SK-N-MC (cell line): ENCODE measurements around the gene ZNF74.

Experiments
- DNase-seq: peaks from one replicate; pipeline ENCODE4 v3.0.0-alpha.2; 2011; ENCODE audit warnings: low read depth, low spot score
- H3K27ac ChIP-seq: fragments of 200-600 bp; sonication (generic); 2 replicates; pipeline ENCODE4 v1.5.1; 2016; ENCODE audit warnings: mixed run types
- H3K36me3 ChIP-seq: fragments of 200-600 bp; sonication (generic); 2 replicates; pipeline ENCODE4 v1.6.1; 2017; ENCODE audit warnings: antibody characterized with exemption, low read length, mixed read lengths; ENCODE audit not compliant: insufficient read depth
- H3K4me3 ChIP-seq: fragments of 200-600 bp; sonication (generic); 2 replicates; pipeline ENCODE4 v1.5.1; 2016
- H3K9ac ChIP-seq: fragments of 200-600 bp; sonication (generic); 2 replicates; pipeline ENCODE4 v1.8.0; 2017; ENCODE audit warnings: mixed run types, mixed read lengths; ENCODE audit not compliant: insufficient read length
- H3K9me3 ChIP-seq: fragments of 200-600 bp; sonication (generic); 2 replicates; pipeline ENCODE4 v1.6.1; 2017; ENCODE audit warnings: low read depth, mild to moderate bottlenecking, antibody characterized with exemption, low read length, moderate library complexity, mixed read lengths
- EZH2 ChIP-seq: fragments of 200-600 bp; sonication (generic); IDR thresholded peaks from one replicate; pipeline ENCODE4 v1.6.1; 2017; ENCODE audit warnings: antibody characterized with exemption
- FOXP2 ChIP-seq: optimal IDR thresholded peaks from 2 replicates; pipeline ENCODE3; 2011; ENCODE audit warnings: mild to moderate bottlenecking, moderate library complexity; ENCODE audit not compliant: insufficient read depth; ENCODE audit errors: extremely low read length, control extremely low read depth
- POLR2AphosphoS5 ChIP-seq: IDR thresholded peaks from 2 replicates; pipeline ENCODE4 v1.6.1; 2012; ENCODE audit warnings: mild to moderate bottlenecking, low read depth, low read length, borderline replicate concordance

ZNF74 gene

GRCh38 chr22:20438678-20439492 lies 44.9 kb downstream of the ZNF74 start:
- Histone ChIP-seq H3K36me3 (0 out of 2 replicates have a peak, but pooled peaks cover 2% of the 10 kb centered on the region), H3K4me3 (peak overlapping the region; percentile 82), H3K9me3 (no peaks in the 10 kb centered on the region), H3K9ac (peak overlapping the region; percentile 65), H3K27ac (no peak overlapping the region)
- TF ChIP-seq FOXP2, result no peak
- TF ChIP-seq EZH2, result no peak
- no peak for TF ChIP-seq POLR2AphosphoS5
- DNase-seq, result no peak

GRCh38 chr22:20439556-20439927 lies 45.6 kb downstream of the ZNF74 start:
- Histone ChIP-seq H3K9me3 (no peaks in the 10 kb centered on the region), H3K27ac (no peak overlapping the region)

GRCh38 chr22:20439928-20440575 lies 46.1 kb downstream of the ZNF74 start:
- DNase-seq, result no peak
- Histone ChIP-seq H3K9me3 (no peaks in the 10 kb centered on the region), H3K9ac (no peak overlapping the region), H3K36me3 (0 out of 2 replicates have a peak, but pooled peaks cover 2% of the 10 kb centered on the region), H3K27ac (no peak overlapping the region), H3K4me3 (no peak overlapping the region)
- TF ChIP-seq POLR2AphosphoS5, result peak; percentile 10; the same call in 1 of the 2 replicates
- no peak for TF ChIP-seq EZH2

More at GRCh38 chr22:20439556-20439927, 45.6 kb downstream of the ZNF74 start:
- no peak for DNase-seq
- Histone ChIP-seq H3K9ac (no peak overlapping the region), H3K4me3 (no peak overlapping the region), H3K36me3 (0 out of 2 replicates have a peak, but pooled peaks cover 2% of the 10 kb centered on the region)
- TF ChIP-seq FOXP2, result no peak
- peak; percentile 15; the same call in 1 of the 2 replicates for TF ChIP-seq POLR2AphosphoS5

- TF ChIP-seq EZH2, result no peak
- TF ChIP-seq FOXP2, result no peak
- TF ChIP-seq POLR2AphosphoS5, result no peak
- H3K36me3 ChIP-seq, result 0 out of 2 replicates have a peak, but pooled peaks cover 2% of the 10 kb centered on the region
- no peak overlapping the region for H3K27ac ChIP-seq
- H3K4me3 ChIP-seq, result no peak overlapping the region
- no peak for DNase-seq
- no peaks in the 10 kb centered on the region for H3K9me3 ChIP-seq
- no peak overlapping the region for H3K9ac ChIP-seq
Measured at GRCh38 chr22:20440637-20441591, 47.0 kb downstream of the ZNF74 start.

DNA sequence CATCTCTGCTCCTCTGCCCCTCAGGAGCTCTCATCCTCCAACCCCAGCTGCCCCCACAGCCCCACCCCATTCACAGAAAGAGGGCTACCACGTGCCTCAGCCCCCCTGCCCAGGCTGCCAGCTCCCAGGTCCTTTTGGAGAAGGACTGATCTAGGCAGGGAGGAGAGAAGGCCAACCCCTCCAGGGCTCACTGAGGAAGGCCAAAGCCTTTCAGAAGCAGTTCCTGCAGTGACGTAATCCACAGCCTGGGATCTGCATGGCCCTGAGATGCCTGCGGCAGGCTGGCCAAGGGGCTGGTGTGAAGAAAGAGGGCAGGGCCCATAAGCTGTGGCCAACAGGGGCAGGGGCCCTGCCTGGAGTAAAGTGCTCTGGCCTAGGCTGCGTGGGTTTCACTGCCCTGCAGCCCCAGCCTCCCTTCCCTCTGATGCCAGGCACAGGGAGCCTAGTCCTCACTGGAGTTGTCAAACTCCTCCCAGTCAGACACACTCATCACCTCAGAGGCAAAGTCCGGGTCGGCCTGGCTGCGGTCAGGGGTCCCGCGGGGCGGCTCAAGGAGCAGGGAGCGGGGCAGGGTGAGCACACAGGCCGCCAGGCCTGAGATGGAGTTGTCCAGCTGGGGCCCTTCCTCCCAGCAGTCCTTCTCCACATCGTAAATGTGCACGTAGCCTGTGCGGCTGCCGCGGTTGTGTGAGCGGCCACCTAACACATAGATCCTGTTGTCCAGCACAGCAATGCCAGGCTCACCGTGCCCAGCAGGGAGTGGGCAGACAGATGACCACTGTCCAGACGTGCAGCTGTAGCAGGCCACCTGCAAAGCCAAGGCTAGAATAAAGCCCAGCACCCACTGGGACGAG lies 47.9 kb downstream of the ZNF74 start:
- no peak for DNase-seq
- Histone ChIP-seq H3K9me3 (no peaks in the 10 kb centered on the region), H3K36me3 (0 out of 2 replicates have a peak, but pooled peaks cover 2% of the 10 kb centered on the region), H3K4me3 (no peak overlapping the region), H3K27ac (no peak overlapping the region), H3K9ac (no peak overlapping the region)
- TF ChIP-seq POLR2AphosphoS5 (no peak), EZH2 (no peak), FOXP2 (no peak)

DNA sequence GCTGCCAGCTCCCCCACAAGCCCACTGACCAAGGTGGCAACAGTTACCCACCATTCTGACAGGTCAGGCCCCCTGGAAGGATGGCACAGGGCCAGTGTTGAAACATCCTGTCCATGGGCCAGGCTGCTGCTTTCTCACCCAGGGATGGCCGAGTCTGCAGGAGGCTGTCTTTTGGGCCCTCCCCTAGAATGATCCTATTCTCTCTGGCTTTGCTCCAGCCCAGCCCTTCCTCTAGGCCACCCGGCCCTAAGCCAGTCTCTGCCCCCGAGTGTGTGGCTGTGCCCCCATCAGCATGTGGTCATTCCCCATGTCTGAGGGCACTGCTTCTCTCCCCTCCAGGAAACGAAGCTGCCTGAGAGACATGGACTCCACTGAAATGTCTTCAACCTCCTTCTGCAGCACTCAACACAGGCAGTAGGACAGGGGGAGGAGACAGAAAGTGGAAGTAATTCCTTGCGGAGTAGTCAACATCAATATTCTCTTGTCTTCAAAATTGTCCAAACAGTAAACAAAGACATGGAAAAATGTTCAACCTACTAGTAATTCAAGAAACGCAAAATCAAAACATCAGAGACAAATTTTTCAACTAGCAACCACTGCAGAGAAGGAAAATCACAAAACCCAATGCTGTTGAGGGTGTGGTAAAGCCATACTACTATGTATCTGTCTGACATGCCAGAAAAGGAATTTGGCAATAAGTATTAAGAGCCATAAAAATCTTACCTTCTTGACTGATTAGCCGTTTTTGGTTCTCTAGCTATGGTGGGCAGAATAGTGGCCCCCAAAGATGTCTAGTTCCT lies 48.7 kb downstream of the ZNF74 start:
- Histone ChIP-seq H3K27ac (no peak overlapping the region), H3K4me3 (no peak overlapping the region), H3K36me3 (0 out of 2 replicates have a peak, but pooled peaks cover 2% of the 10 kb centered on the region), H3K9ac (no peak overlapping the region), H3K9me3 (no peaks in the 10 kb centered on the region)
- DNase-seq, result no peak
- TF ChIP-seq EZH2 (no peak), FOXP2 (no peak), POLR2AphosphoS5 (no peak)

GRCh38 chr22:20444325-20444724 lies 50.4 kb downstream of the ZNF74 start:
- Histone ChIP-seq H3K4me3 (no peak overlapping the region), H3K9me3 (no peaks in the 10 kb centered on the region), H3K27ac (no peak overlapping the region), H3K36me3 (0 out of 2 replicates have a peak, but pooled peaks cover 2% of the 10 kb centered on the region), H3K9ac (no peak overlapping the region)
- no peak for TF ChIP-seq FOXP2
- no peak for TF ChIP-seq EZH2
- no peak for TF ChIP-seq POLR2AphosphoS5
- DNase-seq, result no peak
